Raji (cell line): ENCODE data around the gene FBXO15.

Experiments
- POLR2A ChIP-seq: IDR thresholded peaks from 2 replicates; pipeline ENCODE4 v1.6.1; 2011; ENCODE audit warnings: low read depth, low read length, control low read depth; ENCODE audit not compliant: insufficient read depth

Gene FBXO15

GRCh38 chr18:74171910-74172606, 24.4 kb upstream of the FBXO15 start:
- TF ChIP-seq POLR2A: no peak

- no peak for TF ChIP-seq POLR2A
Measured at GRCh38 chr18:74166386-74166785, 18.8 kb upstream of the FBXO15 start.

DNA sequence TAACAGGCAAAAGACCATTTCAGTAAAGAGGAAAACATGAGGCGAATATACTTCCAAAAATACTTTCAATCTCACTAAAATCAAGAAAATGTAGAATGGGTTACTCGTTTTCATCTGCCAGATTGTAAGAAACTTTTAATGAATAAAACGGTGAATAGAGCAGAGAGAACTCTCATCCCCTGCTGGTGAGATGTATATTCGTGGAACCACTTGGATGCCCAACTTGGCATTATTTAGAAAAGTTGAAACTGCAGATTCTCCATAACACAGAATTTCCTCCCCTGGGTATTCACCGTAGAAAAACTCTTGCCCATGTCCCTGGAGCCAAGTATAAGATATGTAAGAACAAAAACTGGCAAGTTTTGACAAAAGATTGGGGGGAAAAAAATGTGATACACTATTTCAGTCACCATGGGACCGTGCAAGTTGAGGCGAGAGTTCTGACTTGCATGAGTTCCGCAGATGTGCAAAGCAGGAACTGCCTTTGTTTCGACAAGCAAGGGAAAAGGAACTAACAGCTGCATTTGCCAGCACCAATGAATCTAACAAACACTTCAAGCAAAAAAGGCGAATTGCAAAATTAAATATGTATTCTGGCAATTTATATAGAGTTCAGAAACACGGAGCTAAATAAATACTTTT, 15.5 kb upstream of the FBXO15 start:
- no peak for TF ChIP-seq POLR2A

DNA sequence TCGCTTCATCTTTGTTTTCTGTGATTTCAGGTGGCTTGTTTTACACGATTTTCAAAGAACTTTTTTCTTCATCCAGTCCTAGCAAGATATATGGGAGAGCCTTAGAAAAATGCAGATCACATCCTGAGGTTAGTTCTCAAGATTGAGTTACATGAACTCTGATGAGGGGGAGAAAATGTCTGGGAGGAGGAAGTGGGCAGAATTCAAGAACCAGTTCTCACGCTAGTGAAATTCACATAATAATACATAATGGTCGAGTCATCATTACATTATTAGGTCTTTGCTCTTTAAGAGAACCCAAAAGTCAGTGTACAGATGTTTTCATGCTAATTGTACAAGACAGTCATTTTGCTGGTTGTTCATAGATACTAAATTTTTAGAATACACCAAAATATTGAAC, 7.6 kb upstream of the FBXO15 start:
- TF ChIP-seq POLR2A: no peak

DNA sequence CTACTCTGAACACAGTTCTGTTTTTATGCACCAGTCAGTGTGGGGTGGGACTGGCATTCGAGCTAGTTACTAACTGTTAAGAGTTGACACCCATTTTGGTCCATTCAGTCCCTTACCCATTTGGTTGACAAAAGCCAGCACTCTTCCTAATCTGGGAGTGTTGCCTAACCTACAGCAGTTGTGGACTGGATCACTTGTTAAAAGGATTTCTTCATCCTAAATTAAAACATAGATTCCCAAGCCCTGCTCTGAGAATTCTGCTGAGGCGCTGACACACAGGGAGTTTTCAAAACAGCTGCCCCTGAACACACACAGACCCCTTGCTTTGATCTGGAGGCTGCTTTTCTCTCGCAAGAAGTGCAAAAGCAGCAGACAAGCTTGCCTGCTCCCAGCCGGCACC, 7.1 kb upstream of the FBXO15 start:
- TF ChIP-seq POLR2A: no peak

GRCh38 chr18:74153793-74154192, 6.2 kb upstream of the FBXO15 start:
- no peak for TF ChIP-seq POLR2A

GRCh38 chr18:74153377-74153776, 5.7 kb upstream of the FBXO15 start:
- no peak for TF ChIP-seq POLR2A

- no peak for TF ChIP-seq POLR2A
Measured at GRCh38 chr18:74152857-74153256, 5.2 kb upstream of the FBXO15 start.

DNA sequence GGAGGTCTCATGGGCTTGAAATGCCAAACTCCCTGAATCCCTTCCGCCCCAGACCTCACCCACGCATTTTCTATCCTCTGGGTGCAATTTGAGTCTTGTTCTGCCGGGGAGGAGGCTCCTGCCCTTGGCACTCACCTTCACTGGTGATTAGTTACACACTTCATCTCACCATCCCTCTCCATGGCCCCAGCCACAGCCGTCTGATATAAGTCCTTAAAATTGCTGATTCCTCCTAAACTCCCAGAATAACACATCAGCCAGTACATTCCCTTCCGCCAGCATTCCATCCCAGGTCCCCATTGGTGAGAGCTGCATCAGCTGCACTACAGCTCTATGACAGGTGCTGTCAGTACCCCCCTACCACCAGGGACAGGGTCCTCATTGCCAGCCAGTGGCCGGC, 4.6 kb upstream of the FBXO15 start:
- no peak for TF ChIP-seq POLR2A

- no peak for TF ChIP-seq POLR2A
Measured at GRCh38 chr18:74149878-74150277, 2.2 kb upstream of the FBXO15 start.

DNA sequence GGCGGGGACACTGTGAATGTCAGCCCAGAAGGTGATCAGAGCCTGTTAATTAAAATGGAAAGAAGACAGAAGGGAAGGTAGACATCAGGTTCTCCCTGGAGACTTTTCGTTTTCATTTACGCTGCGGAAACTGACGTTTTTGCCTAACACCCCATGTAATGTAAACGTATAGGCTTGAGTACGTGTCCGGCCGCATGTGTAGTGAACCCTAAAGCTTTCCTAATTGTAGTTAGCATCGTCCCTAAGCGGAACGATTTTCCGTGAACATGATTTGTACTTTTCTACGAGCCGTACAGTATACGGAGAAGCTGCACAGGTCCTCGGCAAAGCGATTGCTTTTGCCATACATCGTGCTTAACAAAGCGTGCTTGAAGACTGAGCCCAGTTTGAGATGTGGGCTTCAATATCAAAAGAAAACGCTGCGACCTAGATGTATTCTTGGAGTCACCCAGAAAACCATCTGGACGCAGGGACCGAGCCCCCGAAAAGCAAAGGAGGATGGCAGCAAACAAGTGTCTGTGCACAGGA, 973 bp upstream of the FBXO15 start:
- 0 out of 2 replicates have a peak, but pooled peaks have one; percentile 37 for TF ChIP-seq POLR2A

- no peak for TF ChIP-seq POLR2A
Measured at GRCh38 chr18:74147491-74147778, 199 bp downstream of the FBXO15 start.

DNA sequence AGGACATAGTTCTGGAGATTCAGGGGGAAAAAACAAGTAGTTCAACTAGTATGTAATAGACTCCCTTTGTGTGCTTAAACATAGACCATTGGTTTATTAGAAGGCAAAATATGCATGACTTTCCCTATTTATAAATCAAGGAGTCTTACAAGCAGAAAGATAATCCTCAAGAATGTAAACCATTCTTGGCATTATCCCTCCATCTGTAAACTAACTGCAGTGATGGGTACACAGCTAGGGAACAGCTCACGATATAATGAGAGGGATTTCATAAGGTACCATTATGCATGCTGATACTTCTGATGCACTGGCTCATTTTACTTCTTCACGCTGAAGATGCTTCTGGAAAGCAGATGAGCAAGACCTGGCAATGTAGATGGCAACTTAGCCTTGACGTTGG, 878 bp downstream of the FBXO15 start:
- TF ChIP-seq POLR2A: no peak

DNA sequence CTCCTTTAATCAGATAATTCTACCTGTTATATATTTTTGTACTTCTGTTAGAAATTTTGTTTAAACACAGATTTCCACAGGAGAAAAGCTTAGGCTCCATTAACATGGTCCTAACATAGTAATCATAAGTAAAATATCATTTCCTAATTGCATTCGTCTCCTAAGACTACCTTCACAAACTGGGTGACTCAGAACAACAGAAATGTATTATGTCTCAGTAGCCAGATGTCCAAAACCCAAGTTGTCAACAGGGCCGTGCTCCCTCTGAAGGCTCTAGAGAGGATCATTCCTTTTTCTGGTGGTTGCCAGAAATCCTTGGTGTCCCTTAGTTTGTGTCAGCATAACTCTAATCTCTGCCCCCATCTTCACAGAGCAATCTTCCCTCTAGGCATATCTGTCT, 5.4 kb downstream of the FBXO15 start:
- TF ChIP-seq POLR2A: no peak

DNA sequence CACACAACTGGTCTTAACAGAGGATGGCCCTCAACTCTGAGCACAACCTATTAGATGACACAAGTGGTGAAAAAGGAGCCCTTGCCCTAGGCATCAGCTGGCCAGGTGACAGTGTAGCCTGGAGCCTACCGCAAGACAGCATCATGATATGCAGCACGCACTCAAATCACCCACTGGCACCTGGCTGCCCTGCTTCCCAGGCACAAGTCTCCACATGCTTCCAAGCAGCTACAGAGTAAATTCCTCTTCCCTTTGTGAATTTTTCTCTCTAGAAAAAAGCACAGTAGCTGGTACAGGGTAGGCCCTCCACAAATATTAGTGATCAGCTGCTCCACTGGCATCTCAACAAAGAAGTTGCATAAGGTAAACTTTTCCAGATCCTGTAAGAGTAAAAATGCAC, 6.0 kb downstream of the FBXO15 start:
- no peak for TF ChIP-seq POLR2A

GRCh38 chr18:74140582-74140981, 7.1 kb downstream of the FBXO15 start:
- TF ChIP-seq POLR2A: no peak

DNA sequence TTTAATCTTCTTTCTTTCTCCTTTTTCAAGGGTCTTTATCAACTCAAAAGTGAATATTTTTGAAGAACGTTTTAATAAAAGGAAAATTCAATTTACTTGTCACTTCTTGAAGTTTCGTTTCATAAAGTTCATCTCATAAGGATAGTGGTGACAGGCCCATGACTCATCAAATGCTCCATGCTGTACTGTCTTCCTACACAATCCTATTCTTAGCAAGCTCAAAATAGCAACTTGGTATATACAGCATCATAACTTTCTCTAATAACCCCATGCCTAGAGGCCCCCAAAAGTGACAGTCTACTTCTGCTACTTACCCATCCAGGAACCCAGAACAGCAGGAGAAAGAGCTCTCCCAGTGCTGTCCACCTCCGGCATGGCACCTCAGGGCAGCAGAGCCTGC, 7.7 kb downstream of the FBXO15 start:
- no peak for TF ChIP-seq POLR2A

DNA sequence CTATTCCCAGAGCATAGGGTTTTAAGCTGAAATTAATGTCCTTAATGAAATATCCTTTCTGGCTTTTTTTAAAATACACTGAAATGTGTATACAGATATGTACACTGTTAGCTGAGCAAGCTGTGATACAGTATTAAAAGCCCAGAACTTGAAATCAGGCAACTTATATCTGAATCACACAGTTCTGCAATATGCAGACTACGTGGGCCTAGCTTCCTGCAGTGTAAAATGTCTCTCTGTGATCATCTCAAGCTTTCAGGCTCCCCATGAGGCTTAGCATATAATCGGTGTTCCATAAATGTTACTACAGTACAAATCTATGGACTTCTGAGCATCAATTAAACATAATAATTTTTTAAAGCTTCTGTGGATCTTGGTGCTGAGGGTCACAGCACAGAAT, 8.2 kb downstream of the FBXO15 start:
- TF ChIP-seq POLR2A: no peak
